Hematopoietic multipotent progenitor cell treated with erythropoietin and hydrocortisone succinate and interleukin-3 and kit ligand, for 4 days (in vitro differentiated cells): ENCODE measurements around the gene UPF3B.
"Not testable (repeated sequence)": the region's sequence is repeated elsewhere in the genome, so short reads cannot be mapped to it uniquely, and the experiment has no call there.

Source experiments
- DNase-seq: peaks from one replicate; pipeline ENCODE4 v3.0.0-alpha.2; 2015

The UPF3B gene

DNA sequence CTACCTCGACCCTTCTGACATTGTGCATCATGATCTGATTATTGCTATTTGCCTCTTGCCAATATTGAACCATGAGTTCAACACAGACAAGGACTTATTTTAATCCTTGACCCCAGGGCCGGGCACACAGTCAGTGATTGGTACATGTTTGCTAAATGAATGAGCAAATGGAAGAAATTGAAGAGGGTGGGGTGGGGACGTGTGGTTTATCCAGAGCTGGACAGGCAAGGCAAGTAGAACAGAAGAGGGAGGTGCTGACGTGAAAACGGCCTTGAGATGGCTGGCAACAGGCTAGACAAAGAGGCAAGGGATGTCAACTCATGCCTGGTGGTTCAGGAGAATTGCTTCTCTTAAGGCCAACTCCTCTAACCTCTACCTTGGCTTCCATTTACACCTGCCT, 28.5 kb downstream of the UPF3B start:
- DNase-seq, result not testable (repeated sequence)

DNA sequence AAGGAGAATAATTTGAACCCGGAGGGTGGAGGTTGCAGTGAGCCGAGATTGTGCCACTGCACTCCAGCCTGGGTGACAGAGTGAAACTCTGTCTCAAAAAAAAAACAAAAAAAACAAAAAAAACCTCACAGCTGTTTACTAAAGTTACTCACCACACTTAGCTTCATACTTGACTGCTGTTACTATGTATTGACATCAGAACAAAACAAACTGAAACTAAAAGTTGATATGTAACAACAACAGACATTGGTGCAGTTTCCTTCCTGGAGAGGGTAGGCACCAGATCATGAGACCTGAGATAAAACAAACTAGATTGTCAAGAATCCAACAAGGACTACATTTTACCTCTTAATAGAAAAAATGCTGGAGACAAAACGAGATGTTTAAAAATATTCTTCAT, 31.1 kb downstream of the UPF3B start:
- DNase-seq, result peak; percentile 35

- no peak for DNase-seq
Measured at GRCh38 chrX:119817130-119817690, 35.6 kb downstream of the UPF3B start.

DNA sequence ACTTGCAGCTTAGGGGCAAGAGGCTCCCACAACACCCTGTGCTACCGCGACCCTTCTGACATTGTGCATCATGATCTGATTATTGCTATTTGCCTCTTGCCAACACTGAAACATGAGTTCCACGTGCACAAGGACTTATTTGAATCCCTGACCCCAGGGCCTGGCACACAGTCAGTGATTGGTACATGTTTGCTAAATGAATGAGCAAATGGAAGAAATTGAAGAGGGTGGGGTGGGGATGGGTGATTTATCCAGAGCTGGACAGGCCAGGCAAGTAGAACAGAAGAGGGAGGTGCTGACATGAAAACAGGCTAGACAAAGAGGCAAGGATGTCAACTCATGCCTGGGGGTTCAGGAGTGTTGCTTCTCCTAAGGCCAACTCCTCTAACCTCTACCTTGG, 36.5 kb downstream of the UPF3B start:
- DNase-seq, result no peak

- DNase-seq, result peak; percentile 80
Measured at GRCh38 chrX:119809185-119809666, 43.5 kb downstream of the UPF3B start.

DNA sequence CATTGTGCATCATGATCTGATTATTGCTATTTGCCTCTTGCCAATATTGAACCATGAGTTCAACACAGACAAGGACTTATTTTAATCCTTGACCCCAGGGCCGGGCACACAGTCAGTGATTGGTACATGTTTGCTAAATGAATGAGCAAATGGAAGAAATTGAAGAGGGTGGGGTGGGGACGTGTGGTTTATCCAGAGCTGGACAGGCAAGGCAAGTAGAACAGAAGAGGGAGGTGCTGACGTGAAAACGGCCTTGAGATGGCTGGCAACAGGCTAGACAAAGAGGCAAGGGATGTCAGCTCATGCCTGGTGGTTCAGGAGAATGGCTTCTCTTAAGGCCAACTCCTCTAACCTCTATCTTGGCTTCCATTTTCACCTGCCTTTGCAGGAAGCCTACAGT, 44.3 kb downstream of the UPF3B start:
- DNase-seq, result not testable (repeated sequence)

GRCh38 chrX:119802546-119802945, 50.2 kb downstream of the UPF3B start:
- DNase-seq, result no peak

GRCh38 chrX:119801253-119802221, 51.2 kb downstream of the UPF3B start:
- no peak for DNase-seq

- peak; percentile 95 for DNase-seq
Measured at GRCh38 chrX:119791437-119792231, 61.1 kb downstream of the UPF3B start, which contains the start of gene RPL39. TSS of gene RPL39 (minus strand) at chrX:119791630. CDS start at chrX:119791576, 54 bp downstream.

- DNase-seq, result peak; percentile 63
Measured at GRCh38 chrX:119790977-119791436, 61.8 kb downstream of the UPF3B start.

DNA sequence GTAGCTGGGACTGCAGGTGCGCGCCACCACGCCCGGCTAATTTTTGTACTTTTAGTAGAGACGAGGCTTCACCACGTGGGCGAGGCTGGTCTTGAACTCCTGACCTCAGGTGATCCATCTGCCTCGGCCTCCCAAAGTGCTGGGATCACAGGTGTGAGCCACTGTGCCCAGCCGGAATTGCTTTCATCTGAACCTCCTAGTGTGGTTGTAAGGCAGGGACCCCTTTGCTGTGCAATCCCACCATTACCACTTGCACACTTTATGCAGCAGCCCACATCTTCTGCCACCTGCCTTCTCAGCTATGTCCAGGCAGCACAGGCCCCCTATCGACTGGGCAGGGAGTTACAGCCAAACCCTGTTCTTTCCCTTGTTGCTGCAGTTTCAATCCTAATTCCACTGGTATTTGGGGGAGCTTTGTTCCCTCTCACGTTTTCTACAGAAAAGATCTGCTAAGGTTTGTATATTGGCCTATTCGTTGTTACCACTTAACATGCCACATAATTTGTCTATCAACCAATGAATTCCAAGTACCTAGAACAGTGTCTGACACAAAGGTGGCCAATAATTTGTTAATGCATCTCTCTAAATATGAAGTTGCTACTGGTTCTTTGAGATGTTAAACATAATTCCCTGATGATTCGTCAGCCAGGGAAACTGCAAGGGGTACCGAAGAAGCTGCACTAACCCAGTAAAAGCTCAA, 67.9 kb downstream of the UPF3B start:
- DNase-seq, result peak; percentile 68
